Heart right ventricle (tissue), 16 donors: Measurements from ENCODE around the gene SRCAP. TPM values are rescaled to one million over a fixed set of nuclear protein-coding genes. Genes with fewer than 3 reads are reported as not detected.

Experiments
- ATAC-seq, 8 donors: fragments of 200-7000 bp; cut with Tn5 transposase; one replicate each; pipeline ENCODE4 v1.9.1; 2020; ENCODE audit warnings: mild to moderate bottlenecking in 8 of 8, moderate library complexity in 8 of 8, moderate number of reproducible peaks in 1 of 8
- DNase-seq, 2 donors: peaks; one replicate each; pipeline ENCODE4 v3.0.0-alpha.2; 2020
- H3K27ac ChIP-seq, 10 donors: fragments of 200-600 bp; sonication (generic) in 2 of 10; one replicate each; pipeline versions ENCODE4 v1.5.0 to v1.8.0; 2020 to 2022; ENCODE audit warnings: mild to moderate bottlenecking in 3 of 10
- H3K27me3 ChIP-seq, 7 donors: fragments of 200-600 bp; one replicate each; pipeline ENCODE4 v1.8.0; 2021 to 2022; ENCODE audit warnings: mild to moderate bottlenecking in 2 of 7
- H3K36me3 ChIP-seq, 9 donors: fragments of 200-600 bp; sonication (generic) in 1 of 9; one replicate each; pipeline versions ENCODE4 v1.5.0 to v1.8.0; 2020 to 2022; ENCODE audit warnings: mild to moderate bottlenecking in 2 of 9
- H3K4me1 ChIP-seq, 9 donors: fragments of 200-600 bp; sonication (generic) in 1 of 9; one replicate each; pipeline versions ENCODE4 v1.5.0 to v1.8.0; 2020 to 2022; ENCODE audit warnings: mild to moderate bottlenecking in 4 of 9
- H3K4me3 ChIP-seq, 10 donors: fragments of 200-600 bp; sonication (generic) in 2 of 10; one replicate each; pipeline versions ENCODE4 v1.5.0 to v1.8.0; 2020 to 2022; ENCODE audit warnings: mild to moderate bottlenecking in 7 of 10, moderate library complexity in 2 of 10
- H3K9me3 ChIP-seq, 11 donors: fragments of 200-600 bp in 10 of 11; sonication (generic) in 2 of 11; one replicate each; pipeline versions ENCODE4 v1.5.0 to v1.8.0; 2013 to 2022; ENCODE audit warnings: mild to moderate bottlenecking in 2 of 11, control low read depth in 1 of 11, moderate library complexity in 1 of 11
- CTCF ChIP-seq, 9 donors: fragments of 200-600 bp; sonication (generic) in 2 of 9; IDR thresholded peaks; one replicate each; pipeline versions ENCODE4 v1.5.0 to v1.8.0; 2021 to 2022; ENCODE audit warnings: antibody characterized with exemption in 9 of 9, mild to moderate bottlenecking in 5 of 9, moderate library complexity in 1 of 9
- WGBS, 2 donors: extraction: QIAGEN DNeasy Blood & Tissue Kit; methylation state at CpG; one replicate each; pipeline ENCODE4 v1.1.7; 2013; ENCODE audit warnings: inconsistent platforms in 1 of 2; 5-methylcytosine and 5-hydroxymethylcytosine counted together
- intact Hi-C, 10 donors: fragments of 100-400 bp; cut with DNase I; formaldehyde crosslinking; loops; one replicate each; pipeline versions ENCODE4 v1.11.1 to v1.14.2; 2022
- polyA plus RNA-seq, 2 donors: library from polyadenylated mRNA; stranded (reverse); fragments of 200-250 nt; gene quantifications; one replicate each; pipeline ENCODE4 v1.2.3, GENCODE V29; 2013
- total RNA-seq, 10 donors: library from RNA; stranded (reverse); fragmentation: NEBNext Ultra II Directional in 3 of 10; extraction: Animal tissue kit (Norgen Biotek cat#: 25700) in 3 of 10; gene quantifications; one replicate each; pipeline versions ENCODE4 v1.2.1 to v1.2.4, GENCODE V29; 2021 to 2023
- donor health status: Arrhythmogenic right ventricular cardiomyopathy.
- donor health status: ischemic (EF 13 %, LVEDD 7.1; RV severe dilation, severe dysfunction).
- donor health status: healthy with polysubstance abuse.
- donor health status: DM: no; HTN: yes; CAD: no.
- donor health status: DM: no; HTN: no; CAD: no.
- donor health status: ischemic (EF 25% LVEDD 6.9; RV normal size, moderate dysfunction).
- donor health status: ischemic (EF 25% LVEDD 5.7; RV mildly dilated, moderate dysfunction).
- donor health status: healthy.
- donor health status: DM: yes; HTN: yes; CAD: no.
- donor health status: Ischemic cardiomyopathy.
- donor health status: ischemic (EF 35%, LVEDD 5.7; RV mildly dilated, moderate dysfunction).
- donor health status: nonischemic (EF 11% LVEDD 7.7; RV severe dilation, severe dysfunction).
- donor health status: DM: yes; HTN: yes; CAD: no.
- donor health status: PGD.
- donor health status: ischemic (EF 29% LVEDD 5.4; RV normal size, mild dysfunction).
- donor health status: nonischemic (EF 23%, LVEDD 6.1; RV moderate dilation, normal function).

The SRCAP gene
- total and polyA plus RNA-seq, 12 donors = 2.6 to 60.6 (median 45.4) TPM

GRCh38 chr16:30787613-30788378, 88.8 kb downstream of the SRCAP start:
- intact Hi-C loops = loop anchor here in 4 of 10 donors (1.0 kb wide), 1 partner anchor 18 kb away; no protein-coding TSS in a partner anchor
- Histone ChIP-seq H3K27me3 (no peaks in the 10 kb centered on the region), H3K27ac (peak overlapping the region; percentile 74 to 99 (median 96)), H3K4me3 (peak overlapping the region; percentile 71 to 99 (median 88)), H3K9me3 (no peaks in the 10 kb centered on the region), H3K36me3 (peaks cover 0 to 16% (median 8%) of the 10 kb centered on the region in 9 donors), H3K4me1 (peaks cover 10 to 26% (median 23%) of the 10 kb centered on the region in 9 donors)
- no peak for ATAC-seq
- no peak for DNase-seq
- no peak for TF ChIP-seq CTCF (IDR thresholded peaks at IDR 0.05)
- 37 to 39% methylated on average over 11 of the region's 11 CpGs for WGBS, 2 donors

Other genes with a start within 250 kb of the SRCAP start
- 10 to 100 TPM in 1 of 10 donors, 1 to 10 TPM in 7, under 1 TPM in 2; 0.79 to 18.2 (median 1.9) TPM for gene ITGAL, start 226.4 kb upstream of the SRCAP start, total RNA-seq
- gene ITGAL, start 226.4 kb upstream of the SRCAP start, polyA plus RNA-seq = 1 to 10 TPM in 1 of 2 donors, under 1 TPM in 1; 0.52 to 1.2 TPM
- 10 to 100 TPM; 36.0 to 71.7 (median 43.3) TPM for gene ZNF768, start 172.6 kb upstream of the SRCAP start, total RNA-seq
- gene ZNF768, start 172.6 kb upstream of the SRCAP start, polyA plus RNA-seq = 10 to 100 TPM; 51.8 to 75.1 TPM
- gene ZNF747, start 164.3 kb upstream of the SRCAP start, total RNA-seq = 10 to 100 TPM in 7 of 10 donors, 1 to 10 TPM in 3; 8.5 to 14.3 (median 10.7) TPM
- 1 to 10 TPM; 8.5 to 9.2 TPM for gene ZNF747, start 164.3 kb upstream of the SRCAP start, polyA plus RNA-seq
- 10 to 100 TPM in 5 of 10 donors, 1 to 10 TPM in 5; 6.3 to 15.3 (median 10.3) TPM for gene ZNF764, start 140.8 kb upstream of the SRCAP start, total RNA-seq
- 10 to 100 TPM in 1 of 2 donors, 1 to 10 TPM in 1; 5.6 to 11.7 TPM for gene ZNF764, start 140.8 kb upstream of the SRCAP start, polyA plus RNA-seq
- 10 to 100 TPM in 7 of 10 donors, 1 to 10 TPM in 3; 6.3 to 16.2 (median 12.4) TPM for gene ZNF688, start 127.5 kb upstream of the SRCAP start, total RNA-seq
- 10 to 100 TPM in 1 of 2 donors, 1 to 10 TPM in 1; 9.3 to 23.8 TPM for gene ZNF688, start 127.5 kb upstream of the SRCAP start, polyA plus RNA-seq
- gene ZNF785, start 113.5 kb upstream of the SRCAP start, total RNA-seq = 1 to 10 TPM; 2.8 to 8.4 (median 5.4) TPM
- gene ZNF785, start 113.5 kb upstream of the SRCAP start, polyA plus RNA-seq = 1 to 10 TPM; 3.0 to 7.4 TPM
- gene ZNF689, start 88.8 kb upstream of the SRCAP start, total RNA-seq = 1 to 10 TPM; 4.0 to 7.4 (median 5.6) TPM
- 1 to 10 TPM; 2.7 to 3.1 TPM for gene ZNF689, start 88.8 kb upstream of the SRCAP start, polyA plus RNA-seq
- gene PRR14, start 48.2 kb upstream of the SRCAP start, total RNA-seq = 10 to 100 TPM in 9 of 10 donors, 1 to 10 TPM in 1; 9.9 to 23.9 (median 16.7) TPM
- 10 to 100 TPM; 26.8 to 58.1 TPM for gene PRR14, start 48.2 kb upstream of the SRCAP start, polyA plus RNA-seq
- gene FBRS, start 40.7 kb upstream of the SRCAP start, total RNA-seq = 10 to 100 TPM; 24.6 to 38.5 (median 27.5) TPM
- 10 to 100 TPM; 30.5 to 40.2 TPM for gene FBRS, start 40.7 kb upstream of the SRCAP start, polyA plus RNA-seq
- gene PHKG2, start 49.3 kb downstream of the SRCAP start, total RNA-seq = 10 to 100 TPM; 12.1 to 21.3 (median 15.0) TPM
- 10 to 100 TPM; 29.1 to 40.7 TPM for gene PHKG2, start 49.3 kb downstream of the SRCAP start, polyA plus RNA-seq
- 1 to 10 TPM in 5 of 10 donors, under 1 TPM in 5; 0.44 to 2.2 (median 0.90) TPM for gene CFAP119, start 62.9 kb downstream of the SRCAP start, total RNA-seq
- gene CFAP119, start 62.9 kb downstream of the SRCAP start, polyA plus RNA-seq = 1 to 10 TPM; 1.9 to 2.3 TPM
- 10 to 100 TPM; 33.0 to 69.9 (median 42.6) TPM for gene RNF40, start 63.2 kb downstream of the SRCAP start, total RNA-seq
- gene RNF40, start 63.2 kb downstream of the SRCAP start, polyA plus RNA-seq = 10 to 100 TPM; 40.2 to 50.2 TPM
- 10 to 100 TPM; 20.3 to 35.5 (median 27.6) TPM for gene ZNF629, start 88.0 kb downstream of the SRCAP start, total RNA-seq
- gene ZNF629, start 88.0 kb downstream of the SRCAP start, polyA plus RNA-seq = 10 to 100 TPM in 1 of 2 donors, 1 to 10 TPM in 1; 7.3 to 15.4 TPM
- 10 to 100 TPM; 24.2 to 31.3 (median 27.0) TPM for gene BCL7C, start 194.9 kb downstream of the SRCAP start, total RNA-seq
- gene BCL7C, start 194.9 kb downstream of the SRCAP start, polyA plus RNA-seq = 10 to 100 TPM; 30.5 to 68.8 TPM
- gene CTF1, start 197.4 kb downstream of the SRCAP start, total RNA-seq = 10 to 100 TPM in 9 of 10 donors, 1 to 10 TPM in 1; 8.6 to 28.2 (median 19.9) TPM
- gene CTF1, start 197.4 kb downstream of the SRCAP start, polyA plus RNA-seq = 10 to 100 TPM in 1 of 2 donors, 1 to 10 TPM in 1; 6.5 to 10.4 TPM
- gene FBXL19, start 224.4 kb downstream of the SRCAP start, total RNA-seq = 1 to 10 TPM; 4.1 to 8.7 (median 5.8) TPM
- gene FBXL19, start 224.4 kb downstream of the SRCAP start, polyA plus RNA-seq = 10 to 100 TPM in 1 of 2 donors, 1 to 10 TPM in 1; 5.4 to 14.1 TPM
- gene ORAI3, start 249.9 kb downstream of the SRCAP start, total RNA-seq = 10 to 100 TPM in 8 of 10 donors, 1 to 10 TPM in 2; 7.8 to 19.8 (median 11.4) TPM
- 10 to 100 TPM; 10.1 to 15.4 TPM for gene ORAI3, start 249.9 kb downstream of the SRCAP start, polyA plus RNA-seq